CD14-positive monocyte (primary cell): Measurements from ENCODE around the gene PPFIA1. TPM values are rescaled to one million over a fixed set of nuclear protein-coding genes. Genes with fewer than 3 reads are reported as not detected.

Source experiments
- DNase-seq, 3 donors: peaks; one replicate each; pipeline ENCODE4 v3.0.0-alpha.2; 2011 to 2022
- H2AFZ ChIP-seq: 2 replicates; pipeline ENCODE4 v1.6.0; 2012; ENCODE audit warnings: mild to moderate bottlenecking, low read depth, low read length, inconsistent platforms; ENCODE audit not compliant: insufficient read depth, poor library complexity, severe bottlenecking
- H3K27ac ChIP-seq, 2 donors: 1 replicate in 1 of 2; 2 replicates in 1 of 2; pipeline ENCODE4 v1.5.1; 2012 to 2013; ENCODE audit warnings: low read length in 2 of 2, control low read depth in 1 of 2, inconsistent platforms in 1 of 2, low read depth in 1 of 2, mild to moderate bottlenecking in 1 of 2
- H3K27me3 ChIP-seq, 2 donors: one replicate each; pipeline versions ENCODE4 v1.6.0 to v1.6.1; 2011 to 2013; ENCODE audit warnings: low read length in 2 of 2; ENCODE audit not compliant: control insufficient read depth in 2 of 2, insufficient read depth in 2 of 2
- H3K36me3 ChIP-seq, 2 donors: replicated peaks in 1 of 2; 1 replicate in 1 of 2; 2 replicates in 1 of 2; pipeline versions ENCODE4 v1.5.1 to v1.6.1; 2012 to 2013; ENCODE audit warnings: low read length in 2 of 2, control low read depth in 1 of 2, inconsistent platforms in 1 of 2, mild to moderate bottlenecking in 1 of 2; ENCODE audit not compliant: insufficient read depth in 2 of 2, control insufficient read depth in 1 of 2
- H3K4me1 ChIP-seq, 2 donors: 1 replicate in 1 of 2; 2 replicates in 1 of 2; pipeline versions ENCODE4 v1.5.1 to v1.6.1; 2012 to 2013; ENCODE audit warnings: low read length in 2 of 2, control low read depth in 1 of 2, inconsistent platforms in 1 of 2, mild to moderate bottlenecking in 1 of 2, moderate library complexity in 1 of 2; ENCODE audit not compliant: insufficient read depth in 2 of 2, control insufficient read depth in 1 of 2
- H3K4me2 ChIP-seq: replicated peaks from 2 replicates; pipeline ENCODE3; 2012; ENCODE audit warnings: low read length, moderate library complexity, mild to moderate bottlenecking; ENCODE audit not compliant: poor library complexity, severe bottlenecking; ENCODE audit errors: extremely low read depth
- H3K4me3 ChIP-seq, 3 experiments: fragments of 200-600 bp in 1 of 3; sonication (generic) in 1 of 3; replicated peaks in 1 of 3; 1 replicate in 2 of 3; 2 replicates in 1 of 3; pipeline ENCODE4 v1.5.1; 2011 to 2013; ENCODE audit warnings: low read length in 3 of 3, mild to moderate bottlenecking in 3 of 3, control low read depth in 2 of 3, low read depth in 2 of 3, inconsistent platforms in 1 of 3, moderate library complexity in 1 of 3
- H3K79me2 ChIP-seq: 2 replicates; pipeline ENCODE4 v1.6.0; 2012; ENCODE audit warnings: mild to moderate bottlenecking, control low read depth, inconsistent platforms, low read length, moderate library complexity; ENCODE audit not compliant: insufficient read depth
- H3K9ac ChIP-seq: 2 replicates; pipeline ENCODE4 v1.6.0; 2017; ENCODE audit warnings: low read length, mild to moderate bottlenecking; ENCODE audit not compliant: insufficient read depth, poor library complexity, severe bottlenecking
- H3K9me3 ChIP-seq, 2 donors: replicated peaks in 1 of 2; 1 replicate in 1 of 2; 2 replicates in 1 of 2; pipeline versions ENCODE4 v1.5.1 to v1.6.1; 2012 to 2013; ENCODE audit warnings: low read length in 2 of 2, control low read depth in 1 of 2; ENCODE audit not compliant: control insufficient read depth in 1 of 2, insufficient read depth in 1 of 2
- H4K20me1 ChIP-seq: 2 replicates; pipeline ENCODE4 v1.6.0; 2012; ENCODE audit warnings: mild to moderate bottlenecking, low read length, control low read depth, moderate library complexity; ENCODE audit not compliant: insufficient read depth
- H3K27ac Mint-ChIP-seq, 7 donors: one replicate each; pipeline ENCODE4 v1.8.0; 2020; ENCODE audit warnings: mild to moderate bottlenecking in 7 of 7, mixed read lengths in 7 of 7, moderate library complexity in 6 of 7, inconsistent platforms in 2 of 7
- H3K27me3 Mint-ChIP-seq, 3 donors: one replicate each; pipeline ENCODE4 v1.8.0; 2021 to 2022; ENCODE audit warnings: low read depth in 3 of 3, mild to moderate bottlenecking in 3 of 3, mixed read lengths in 3 of 3, moderate library complexity in 3 of 3, inconsistent platforms in 1 of 3
- H3K36me3 Mint-ChIP-seq, 2 donors: one replicate each; pipeline ENCODE4 v1.8.0; 2020; ENCODE audit warnings: mixed read lengths in 2 of 2, inconsistent platforms in 1 of 2, mild to moderate bottlenecking in 1 of 2
- H3K4me1 Mint-ChIP-seq: one replicate; pipeline ENCODE4 v1.8.0; 2020; ENCODE audit warnings: mild to moderate bottlenecking, mixed read lengths
- H3K4me3 Mint-ChIP-seq, 2 donors: one replicate each; pipeline ENCODE4 v1.8.0; 2020; ENCODE audit warnings: mild to moderate bottlenecking in 2 of 2, mixed read lengths in 2 of 2, moderate library complexity in 1 of 2
- H3K9me3 Mint-ChIP-seq, 7 donors: one replicate each; pipeline ENCODE4 v1.8.0; 2020 to 2022; ENCODE audit warnings: mixed read lengths in 7 of 7, mild to moderate bottlenecking in 6 of 7, moderate library complexity in 6 of 7, inconsistent platforms in 2 of 7
- WGBS: methylation state at CpG from one replicate; pipeline ENCODE4 v1.1.5; 2013; ENCODE audit warnings: missing lambda C conversion rate; ENCODE audit not compliant: insufficient coverage; 5-methylcytosine and 5-hydroxymethylcytosine counted together
- intact Hi-C, 2 donors: fragments of 100-400 bp; cut with micrococcal nuclease; formaldehyde crosslinking; loops; one replicate each; pipeline versions ENCODE4 v1.15.0 to v1.15.1; 2023
- polyA plus RNA-seq, 3 donors: library from polyadenylated mRNA; depleted of rRNA in 1 of 3; unstranded in 2 of 3; stranded (reverse) in 1 of 3; fragments of 300-500 nt in 2 of 3; fragments of >200 nt in 1 of 3; fragmentation: Illumina TruSeq in 2 of 3; gene quantifications; 1 replicate in 2 of 3; 2 replicates in 1 of 3; pipeline ENCODE4 v1.2.3, GENCODE V29; 2012 to 2021
- TF ChIP-seq, protein P1 (sequence below): fragments of 200-600 bp; IDR thresholded peaks from one replicate; pipeline ENCODE4 v1.8.0; 2022; ENCODE audit warnings: antibody characterized with exemption, mild to moderate bottlenecking

The PPFIA1 gene
- polyA plus RNA-seq, 3 donors: 7.5 to 65.7 (median 15.5) TPM

DNA sequence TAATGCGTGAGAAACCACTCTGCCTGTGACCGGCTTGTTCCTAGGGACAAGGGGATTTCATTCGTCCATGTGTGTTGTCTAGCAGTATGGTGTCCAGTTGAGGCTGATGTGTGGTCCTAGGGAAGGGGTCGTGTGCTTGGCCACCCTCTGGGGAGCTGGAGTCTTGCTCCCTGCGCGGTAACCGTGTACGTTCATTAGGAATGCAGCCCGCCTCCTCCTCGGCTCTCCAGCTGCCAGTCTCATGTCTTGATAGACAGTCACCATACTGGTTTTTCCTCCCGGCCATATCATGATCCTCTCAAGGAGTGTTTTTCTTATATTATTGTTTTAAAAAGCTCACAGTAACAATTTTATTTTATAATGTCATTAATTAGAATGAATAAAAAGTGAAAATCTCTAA lies 133.8 kb downstream of the PPFIA1 start:
- no peak overlapping the region for H3K4me3 ChIP-seq
- H3K4me2 ChIP-seq: no peak overlapping the region
- no peak overlapping the region for H3K9ac ChIP-seq
- H3K9me3 ChIP-seq: peaks cover 0 to 25% of the 10 kb centered on the region in 2 donors
- no peak overlapping the region for H3K27ac ChIP-seq
- H3K27me3 ChIP-seq: peaks cover 90 to 99% of the 10 kb centered on the region in 2 donors
- H4K20me1 ChIP-seq: peaks cover 32% of the 10 kb centered on the region
- H3K79me2 ChIP-seq: no peaks in the 10 kb centered on the region
- no peaks in the 10 kb centered on the region for H3K36me3 ChIP-seq
- H3K27me3 Mint-ChIP-seq: peaks cover 97 to 98% (median 98%) of the 10 kb centered on the region in 3 donors
- H3K4me1 ChIP-seq: peaks cover 7 to 9% of the 10 kb centered on the region in 2 donors
- peaks cover 12% of the 10 kb centered on the region for H3K4me1 Mint-ChIP-seq
- H3K4me3 Mint-ChIP-seq: peak overlapping the region in 1 of 2 donors; percentile 81
- WGBS: 96% methylated on average over 9 of the region's 11 CpGs
- DNase-seq: no peak
- peaks cover 0 to 3% of the 10 kb centered on the region in 2 donors for H3K36me3 Mint-ChIP-seq
- peaks cover 0 to 22% (median 12%) of the 10 kb centered on the region in 7 donors for H3K9me3 Mint-ChIP-seq
- intact Hi-C loops: no loop called here
- H3K27ac Mint-ChIP-seq: no peak overlapping the region
- TF ChIP-seq, protein P1, sequence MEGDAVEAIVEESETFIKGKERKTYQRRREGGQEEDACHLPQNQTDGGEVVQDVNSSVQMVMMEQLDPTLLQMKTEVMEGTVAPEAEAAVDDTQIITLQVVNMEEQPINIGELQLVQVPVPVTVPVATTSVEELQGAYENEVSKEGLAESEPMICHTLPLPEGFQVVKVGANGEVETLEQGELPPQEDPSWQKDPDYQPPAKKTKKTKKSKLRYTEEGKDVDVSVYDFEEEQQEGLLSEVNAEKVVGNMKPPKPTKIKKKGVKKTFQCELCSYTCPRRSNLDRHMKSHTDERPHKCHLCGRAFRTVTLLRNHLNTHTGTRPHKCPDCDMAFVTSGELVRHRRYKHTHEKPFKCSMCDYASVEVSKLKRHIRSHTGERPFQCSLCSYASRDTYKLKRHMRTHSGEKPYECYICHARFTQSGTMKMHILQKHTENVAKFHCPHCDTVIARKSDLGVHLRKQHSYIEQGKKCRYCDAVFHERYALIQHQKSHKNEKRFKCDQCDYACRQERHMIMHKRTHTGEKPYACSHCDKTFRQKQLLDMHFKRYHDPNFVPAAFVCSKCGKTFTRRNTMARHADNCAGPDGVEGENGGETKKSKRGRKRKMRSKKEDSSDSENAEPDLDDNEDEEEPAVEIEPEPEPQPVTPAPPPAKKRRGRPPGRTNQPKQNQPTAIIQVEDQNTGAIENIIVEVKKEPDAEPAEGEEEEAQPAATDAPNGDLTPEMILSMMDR: no peak
- H2AFZ ChIP-seq: no peak overlapping the region

DNA sequence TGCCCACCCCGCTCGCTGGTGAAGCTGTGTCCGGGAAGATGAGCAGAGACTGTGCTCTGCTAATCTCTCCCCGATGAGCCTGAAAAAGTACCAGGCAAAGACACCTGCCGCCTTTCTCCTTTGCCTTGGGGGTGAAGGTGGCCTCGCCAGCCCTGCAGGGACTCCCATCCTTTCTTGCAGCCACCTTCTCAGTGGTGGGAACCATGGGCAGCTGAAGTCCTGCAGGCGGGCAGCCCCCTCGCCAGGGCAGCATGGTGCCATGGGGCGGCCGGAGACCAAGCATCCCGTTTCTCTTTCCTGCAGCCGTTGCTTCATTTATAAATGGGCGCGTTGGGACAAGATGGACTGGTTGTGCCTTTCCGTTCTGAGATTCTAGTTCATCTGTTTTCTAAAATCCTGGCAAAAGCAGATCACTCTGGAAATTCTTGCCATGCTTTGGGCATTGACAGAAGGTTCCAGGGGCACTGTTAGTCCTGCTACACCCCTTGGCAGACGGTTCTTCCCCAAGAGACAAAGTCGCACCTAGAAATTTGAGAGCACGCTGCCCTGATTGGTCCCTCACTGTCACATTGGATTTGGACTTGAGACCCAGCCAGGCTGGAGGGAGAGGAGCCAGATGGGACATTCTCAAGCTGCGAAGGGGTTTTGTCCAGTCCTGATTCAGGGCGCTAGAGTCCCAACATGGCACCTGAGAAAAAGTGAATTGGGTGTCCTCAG lies 135.3 kb downstream of the PPFIA1 start:
- H3K4me1 ChIP-seq: no peaks in the 10 kb centered on the region
- peaks cover 25% of the 10 kb centered on the region for H4K20me1 ChIP-seq
- H3K4me2 ChIP-seq: no peak overlapping the region
- peak overlapping the region in 1 of 2 donors; percentile 67 for H3K4me3 Mint-ChIP-seq
- H3K4me1 Mint-ChIP-seq: peaks cover 3% of the 10 kb centered on the region
- no peak overlapping the region for H2AFZ ChIP-seq
- TF ChIP-seq, protein P1: no peak
- no peaks in the 10 kb centered on the region for H3K36me3 ChIP-seq
- no peak overlapping the region for H3K27ac ChIP-seq
- intact Hi-C loops: no loop called here
- H3K27ac Mint-ChIP-seq: no peak overlapping the region
- no peak for DNase-seq
- peaks cover 97 to 98% (median 98%) of the 10 kb centered on the region in 3 donors for H3K27me3 Mint-ChIP-seq
- no peaks in the 10 kb centered on the region for H3K36me3 Mint-ChIP-seq
- H3K9me3 ChIP-seq: peaks cover 0 to 29% of the 10 kb centered on the region in 2 donors
- H3K79me2 ChIP-seq: no peaks in the 10 kb centered on the region
- H3K27me3 ChIP-seq: peaks cover 89 to 99% of the 10 kb centered on the region in 2 donors
- no peak overlapping the region for H3K9ac ChIP-seq
- WGBS: 94% methylated on average over 18 of the region's 20 CpGs
- no peak overlapping the region for H3K4me3 ChIP-seq
- peaks cover 0 to 17% (median 6%) of the 10 kb centered on the region in 7 donors for H3K9me3 Mint-ChIP-seq
